Embryonic facial prominence (tissue), 1 donor: ENCODE measurements around the gene KLHL35.
"Not testable (repeated sequence)": the region's sequence is repeated elsewhere in the genome, so short reads cannot be mapped to it uniquely, and the experiment has no call there.

Experiments used
- DNase-seq: peaks from one replicate; pipeline ENCODE4 v3.0.0-alpha.2; 2016; ENCODE audit errors: extremely low spot score

Gene KLHL35

DNA sequence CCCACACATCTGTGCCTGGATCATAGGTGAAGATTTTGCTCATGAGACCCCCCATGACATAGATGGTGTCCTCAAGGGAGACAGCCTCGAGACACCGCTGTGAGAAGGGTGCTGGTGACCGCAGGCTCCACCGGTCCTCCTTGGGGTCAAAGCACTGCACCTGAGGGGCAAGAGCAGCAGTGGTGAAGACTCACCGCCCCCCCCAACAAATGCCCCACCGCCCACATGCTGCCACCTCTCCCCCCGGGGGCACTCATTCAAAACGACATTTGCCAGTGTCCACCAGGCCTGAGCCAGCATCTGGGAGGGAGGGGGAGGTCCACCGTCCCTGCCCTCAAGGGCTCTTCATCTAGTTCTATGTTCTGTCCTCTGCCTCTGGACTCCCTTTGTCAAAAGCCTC lies 9.3 kb downstream of the KLHL35 start:
- DNase-seq: no peak

DNA sequence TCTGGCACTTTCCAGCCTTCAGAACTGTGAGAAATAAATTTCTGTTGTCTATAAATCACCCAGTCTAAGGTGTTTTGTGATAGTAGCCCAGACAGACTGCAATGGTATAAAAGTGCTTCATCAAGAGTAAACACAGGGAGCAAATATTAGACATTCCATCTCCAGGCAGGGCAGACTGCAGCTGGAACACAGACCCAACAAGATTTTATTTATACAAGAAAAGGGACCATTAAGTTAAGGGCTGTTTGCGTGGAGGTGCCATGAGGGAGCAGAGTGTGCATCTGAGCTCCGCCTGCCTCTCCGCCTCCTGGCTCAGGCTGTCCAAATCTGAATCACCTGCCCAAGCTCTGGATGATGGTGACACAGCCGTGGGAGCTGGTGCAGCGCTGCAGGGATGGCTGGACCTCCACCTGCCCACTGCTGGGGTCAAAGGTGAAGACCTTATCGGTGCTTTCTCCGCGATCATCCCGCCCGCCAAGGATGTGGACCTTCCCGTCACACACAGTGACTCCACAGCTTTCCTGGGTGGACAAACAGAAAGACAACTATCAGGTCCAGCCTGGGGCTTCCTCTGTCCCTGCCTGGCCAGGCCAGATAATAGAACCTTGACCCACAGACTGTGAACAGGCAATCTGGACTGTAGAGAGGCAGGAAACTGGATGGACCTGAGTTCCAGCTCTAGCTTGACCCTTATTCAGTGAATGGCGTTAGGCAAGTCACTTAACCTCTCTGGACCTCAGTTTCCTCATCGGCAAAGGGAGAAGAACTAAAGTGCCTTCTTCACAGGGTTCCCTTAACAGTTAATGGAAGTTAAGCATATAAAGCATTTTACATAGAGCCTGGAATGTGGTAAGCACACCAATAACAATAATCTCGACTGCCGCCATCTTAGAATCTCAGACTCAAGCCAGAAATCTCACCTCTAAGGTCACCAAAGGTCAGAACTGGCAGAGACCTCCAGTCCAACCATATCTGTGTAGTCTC lies 10.5 kb downstream of the KLHL35 start:
- DNase-seq: no peak

DNA sequence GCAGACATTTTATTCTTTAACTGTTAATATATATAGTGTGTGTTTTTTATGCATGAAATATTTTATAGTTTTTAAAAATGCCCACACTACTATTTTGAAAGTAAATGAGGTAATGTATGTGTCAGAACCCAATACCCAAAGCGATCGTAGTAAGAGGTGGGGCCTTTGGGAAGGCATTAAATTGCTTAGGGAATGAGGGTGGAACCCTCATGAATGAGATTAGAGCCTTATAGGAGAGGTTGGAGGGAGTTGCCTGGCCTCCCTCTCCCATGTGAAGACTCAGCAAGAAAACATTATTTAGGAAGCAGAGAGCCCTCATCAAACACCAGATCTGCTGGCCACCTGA lies 11.1 kb downstream of the KLHL35 start:
- DNase-seq: no peak

DNA sequence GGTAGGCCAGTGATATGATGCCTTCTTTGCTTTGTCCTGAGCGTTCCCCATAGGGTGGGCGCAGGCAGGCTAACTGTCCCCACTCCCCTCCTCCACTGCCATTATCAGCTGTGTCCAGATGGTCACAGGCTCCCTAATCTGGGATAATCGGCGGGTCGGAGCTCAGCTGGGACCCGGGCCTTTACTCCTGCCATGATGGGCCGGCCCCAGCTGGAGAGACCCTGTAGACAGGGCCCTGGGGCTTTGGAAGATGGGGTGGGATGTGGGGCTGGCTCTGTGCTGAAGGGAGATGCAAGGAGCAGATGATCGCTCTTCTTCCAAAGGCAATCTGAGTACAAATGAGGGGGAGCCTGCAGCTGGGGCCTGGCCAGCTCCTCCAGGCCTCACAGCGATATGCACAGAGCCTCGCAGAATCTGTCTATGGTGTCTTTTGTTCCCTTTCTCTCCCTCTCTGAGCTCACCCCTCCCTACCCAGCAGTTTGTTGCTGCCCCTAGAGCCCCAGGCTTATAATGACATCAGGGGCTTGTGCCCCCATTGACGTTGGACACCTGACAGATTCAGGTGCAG lies 11.9 kb downstream of the KLHL35 start:
- no peak for DNase-seq

DNA sequence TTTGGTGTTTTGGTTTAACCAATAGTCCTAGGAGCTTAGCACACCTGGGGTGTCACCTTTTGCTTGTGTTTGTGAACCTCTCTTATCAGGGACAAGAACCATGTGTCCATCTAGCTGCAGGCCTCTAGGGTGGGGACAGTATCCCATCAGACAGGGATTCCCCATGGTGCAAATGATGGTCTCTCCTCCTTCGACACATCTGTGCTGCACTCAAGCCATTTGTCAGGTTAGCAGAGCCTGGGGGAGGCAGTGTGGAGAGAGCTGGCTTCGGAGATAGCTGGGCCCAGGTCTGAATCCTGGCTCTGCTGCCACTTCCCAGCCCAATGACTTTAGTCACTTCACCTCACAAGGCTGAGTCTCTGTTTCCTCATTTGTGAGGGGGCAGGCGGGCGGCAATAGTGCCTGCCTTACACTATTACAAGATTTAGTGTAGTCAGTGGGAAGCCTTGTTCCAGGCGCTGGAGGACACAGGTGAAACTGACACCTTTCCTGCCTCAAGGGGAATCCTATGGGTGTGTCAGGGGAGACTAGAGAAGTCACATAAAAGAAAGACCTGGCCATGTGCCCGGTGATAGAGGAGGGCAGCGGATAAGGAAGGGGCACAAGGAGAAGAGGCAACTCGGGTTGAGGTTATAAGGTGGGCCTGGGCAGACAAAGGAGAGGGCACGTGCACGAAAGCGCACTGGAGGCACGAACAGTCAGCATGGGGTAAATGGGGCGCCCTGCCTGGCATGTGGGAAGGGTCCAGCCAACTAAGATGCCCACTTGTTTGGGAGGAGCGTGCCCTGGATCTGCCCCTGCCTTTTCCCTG lies 12.6 kb downstream of the KLHL35 start:
- no peak for DNase-seq

DNA sequence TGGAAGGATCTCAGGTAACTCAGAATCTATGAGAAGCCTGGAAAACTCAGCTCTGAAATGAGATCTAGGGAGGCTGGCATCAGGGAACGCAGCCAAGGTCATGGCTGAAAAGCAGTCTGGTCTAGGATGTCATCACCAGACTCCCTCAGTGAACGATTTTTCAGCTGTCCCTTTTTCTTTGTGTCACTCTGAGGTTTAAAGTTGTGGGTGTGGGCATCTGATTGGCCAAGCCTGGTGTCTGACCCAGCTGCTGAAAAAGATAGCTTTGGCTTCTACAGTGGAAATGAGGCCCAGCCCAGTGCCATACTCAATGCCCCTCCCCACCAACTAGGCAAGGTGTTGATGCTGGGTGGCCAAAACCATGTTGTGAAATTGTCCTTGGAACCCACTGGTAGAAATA lies 19.1 kb downstream of the KLHL35 start:
- no peak for DNase-seq

DNA sequence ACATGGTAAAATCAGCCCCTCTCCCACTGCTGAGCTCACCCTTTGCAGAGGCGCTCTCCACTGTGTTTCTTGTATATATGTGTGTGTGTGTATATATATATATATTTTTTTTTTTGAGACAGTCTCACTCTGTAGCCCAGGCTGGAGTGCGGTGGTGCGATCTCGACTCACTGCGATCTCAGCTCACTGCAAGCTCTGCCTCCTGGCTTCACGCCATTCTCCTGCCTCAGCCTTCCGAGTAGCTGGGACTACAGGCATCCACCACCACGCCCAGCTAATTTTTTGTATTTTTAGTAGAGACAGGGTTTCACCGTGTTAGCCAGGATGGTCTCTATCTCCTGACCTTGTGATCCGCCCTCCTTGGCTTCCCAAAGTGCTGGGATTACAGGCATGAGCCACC lies 19.9 kb downstream of the KLHL35 start:
- not testable (repeated sequence) for DNase-seq

DNA sequence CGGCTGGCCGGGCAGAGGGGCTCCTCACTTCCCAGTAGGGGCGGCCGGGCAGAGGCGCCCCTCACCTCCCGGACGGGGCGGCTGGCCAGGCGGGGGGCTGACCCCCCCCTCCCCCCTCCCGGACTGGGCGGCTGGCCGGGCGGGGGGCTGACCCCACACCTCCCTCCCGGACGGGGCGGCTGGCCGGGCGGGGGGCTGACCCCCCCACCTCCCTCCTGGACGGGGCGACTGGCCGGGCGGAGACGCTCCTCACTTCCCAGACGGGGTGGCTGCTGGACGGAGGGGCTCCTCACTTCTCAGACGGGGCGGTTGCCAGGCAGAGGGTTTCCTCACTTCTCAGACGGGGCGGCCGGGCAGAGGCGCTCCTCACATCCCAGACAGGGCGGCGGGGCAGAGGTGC lies 23.0 kb downstream of the KLHL35 start:
- DNase-seq: not testable (repeated sequence)

DNA sequence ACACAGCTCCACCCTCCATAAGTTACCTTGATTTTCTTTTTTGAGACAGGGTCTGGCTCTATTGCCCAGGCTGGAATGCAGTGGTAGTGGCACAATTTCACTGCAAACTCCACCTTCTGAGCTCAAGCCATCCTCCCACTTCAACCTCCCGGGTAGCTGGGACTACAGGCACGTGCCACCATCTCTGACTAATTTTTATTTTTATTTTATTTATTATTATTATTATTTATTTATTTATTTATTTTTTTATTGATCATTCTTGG lies 24.1 kb downstream of the KLHL35 start:
- no peak for DNase-seq

DNA sequence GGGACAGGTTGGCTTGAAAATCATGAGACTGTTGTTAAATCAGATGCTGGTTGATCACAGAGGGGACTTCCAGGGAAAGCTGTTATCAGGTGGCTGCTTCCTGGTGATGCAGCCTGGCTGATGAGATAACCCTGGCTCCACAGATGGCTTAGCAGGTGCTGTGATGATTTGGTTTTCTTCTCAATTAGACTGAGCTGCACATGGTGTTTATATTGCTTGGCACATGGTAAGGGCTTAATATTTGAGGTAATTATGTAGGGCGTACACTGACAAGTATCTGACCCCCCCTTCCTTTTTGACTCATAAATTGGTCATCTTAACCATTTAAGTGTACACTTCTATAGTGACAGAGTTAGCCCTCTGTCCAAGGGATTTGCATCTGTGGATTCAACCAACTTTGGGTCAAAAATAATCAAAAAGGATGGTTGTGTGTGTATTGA lies 26.6 kb downstream of the KLHL35 start:
- no peak for DNase-seq

DNA sequence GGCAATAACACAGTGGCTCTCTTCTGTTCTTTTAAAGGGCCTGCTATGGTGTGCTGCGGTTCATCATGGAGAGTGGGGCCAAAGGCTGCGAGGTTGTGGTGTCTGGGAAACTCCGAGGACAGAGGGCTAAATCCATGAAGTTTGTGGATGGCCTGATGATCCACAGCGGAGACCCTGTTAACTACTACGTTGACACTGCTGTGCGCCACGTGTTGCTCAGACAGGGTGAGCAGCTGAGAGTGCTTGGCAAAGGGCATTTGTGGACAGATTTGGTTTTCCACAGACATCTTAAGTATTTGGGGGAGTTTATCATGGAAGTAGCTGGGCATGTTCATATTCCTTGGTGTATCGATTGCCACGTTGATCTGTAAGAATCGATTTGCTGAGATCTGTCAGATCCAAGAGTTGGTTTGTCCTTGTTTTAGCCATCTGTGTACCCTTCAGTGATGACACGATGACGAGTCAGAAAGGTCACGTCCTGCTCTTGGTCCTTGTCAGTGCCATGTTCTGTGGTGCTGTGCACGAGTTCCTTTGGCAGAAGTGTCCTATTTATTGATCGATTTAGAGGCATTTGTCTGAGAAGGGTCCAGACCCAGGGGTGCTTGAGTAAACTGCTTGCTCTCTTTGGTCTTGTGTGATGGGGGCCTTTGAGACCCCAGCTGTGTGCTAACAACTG lies 28.9 kb downstream of the KLHL35 start:
- DNase-seq: no peak

DNA sequence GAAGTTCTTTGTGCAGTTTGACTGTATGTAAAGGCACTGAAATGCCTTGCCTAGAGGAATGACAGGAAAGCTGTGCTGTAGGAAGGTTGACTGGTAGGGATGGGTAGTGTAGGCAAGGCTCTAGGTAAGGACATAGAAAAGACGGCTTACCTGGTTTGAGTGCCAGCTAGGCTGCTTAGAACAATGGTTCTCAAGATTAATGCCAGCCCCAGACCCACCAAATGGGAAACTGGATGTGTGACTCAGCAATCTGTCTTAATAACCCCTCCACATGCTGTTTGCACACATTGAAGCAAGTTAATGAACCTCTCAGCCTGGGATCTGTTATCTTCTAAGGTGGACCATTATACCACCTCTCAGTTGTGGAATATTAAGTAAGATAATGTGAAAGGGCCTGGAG lies 30.0 kb downstream of the KLHL35 start:
- DNase-seq: no peak

DNA sequence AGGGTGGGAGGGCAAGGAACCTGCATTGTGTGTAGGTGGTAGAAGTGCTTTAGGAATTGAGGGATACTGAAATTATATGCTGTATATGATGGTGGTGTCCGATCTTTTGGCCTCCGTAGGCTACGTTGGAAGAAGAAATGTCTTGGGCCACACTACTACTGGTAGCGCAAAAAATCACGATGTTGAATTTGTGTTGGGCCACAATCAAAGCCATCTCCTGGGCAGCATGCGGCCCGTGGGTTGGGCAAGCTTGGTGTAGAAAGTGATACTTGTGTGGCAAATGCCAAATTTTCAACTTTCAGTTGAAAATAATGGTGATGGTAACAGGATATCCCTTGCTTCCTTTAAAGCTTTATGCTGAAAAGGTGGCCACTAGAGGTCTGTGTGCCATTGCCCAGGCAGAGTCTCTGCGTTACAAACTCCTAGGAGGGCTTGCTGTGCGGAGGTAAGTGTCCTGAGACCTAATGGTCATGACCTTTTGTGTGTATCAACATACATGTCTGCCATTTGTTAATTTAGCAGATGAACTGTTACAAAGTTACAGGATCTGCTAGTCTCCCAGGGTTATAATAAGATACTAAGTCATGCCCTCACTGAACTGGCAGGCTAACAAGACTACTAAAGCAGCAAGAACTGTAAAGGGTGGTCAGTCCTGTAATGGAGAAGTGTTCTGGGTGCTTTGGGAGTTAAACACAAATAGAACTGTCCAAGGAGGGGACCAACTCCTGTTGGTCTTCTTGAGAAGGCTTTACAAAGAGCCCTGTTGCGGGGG lies 30.8 kb downstream of the KLHL35 start:
- DNase-seq: no peak

DNA sequence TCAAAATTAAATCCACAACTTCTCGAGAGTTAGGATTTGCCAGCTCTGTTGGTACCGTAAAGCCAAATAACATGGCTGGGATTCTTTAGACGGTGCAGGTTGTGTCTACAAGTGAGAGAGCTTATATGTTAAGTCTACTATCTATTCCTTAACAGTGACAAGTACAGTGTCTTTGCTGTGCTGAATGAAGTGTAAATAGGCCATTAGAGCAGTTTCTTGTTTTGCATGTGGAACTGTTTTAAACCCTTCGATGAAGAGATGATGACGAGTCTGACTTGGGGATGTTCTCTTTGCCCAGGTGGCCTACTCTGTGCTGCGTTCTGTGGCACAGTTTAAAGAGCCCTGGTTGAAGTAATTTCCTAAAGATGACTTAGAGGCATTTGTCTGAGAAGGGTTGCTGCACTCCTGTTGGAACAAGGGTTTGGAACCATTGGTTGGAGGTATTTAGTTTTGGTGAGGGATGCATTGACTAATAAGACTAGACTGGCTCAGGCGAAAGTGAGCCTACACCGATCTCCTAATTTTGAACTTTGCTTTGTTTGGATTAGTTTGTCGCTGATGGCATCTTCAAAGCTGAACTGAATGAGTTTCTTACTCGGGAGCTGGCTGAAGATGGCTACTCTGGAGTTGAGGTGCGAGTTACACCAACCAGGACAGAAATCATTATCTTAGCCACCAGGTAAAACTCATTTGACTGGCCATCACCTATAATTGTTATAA lies 32.7 kb downstream of the KLHL35 start:
- DNase-seq: no peak

DNA sequence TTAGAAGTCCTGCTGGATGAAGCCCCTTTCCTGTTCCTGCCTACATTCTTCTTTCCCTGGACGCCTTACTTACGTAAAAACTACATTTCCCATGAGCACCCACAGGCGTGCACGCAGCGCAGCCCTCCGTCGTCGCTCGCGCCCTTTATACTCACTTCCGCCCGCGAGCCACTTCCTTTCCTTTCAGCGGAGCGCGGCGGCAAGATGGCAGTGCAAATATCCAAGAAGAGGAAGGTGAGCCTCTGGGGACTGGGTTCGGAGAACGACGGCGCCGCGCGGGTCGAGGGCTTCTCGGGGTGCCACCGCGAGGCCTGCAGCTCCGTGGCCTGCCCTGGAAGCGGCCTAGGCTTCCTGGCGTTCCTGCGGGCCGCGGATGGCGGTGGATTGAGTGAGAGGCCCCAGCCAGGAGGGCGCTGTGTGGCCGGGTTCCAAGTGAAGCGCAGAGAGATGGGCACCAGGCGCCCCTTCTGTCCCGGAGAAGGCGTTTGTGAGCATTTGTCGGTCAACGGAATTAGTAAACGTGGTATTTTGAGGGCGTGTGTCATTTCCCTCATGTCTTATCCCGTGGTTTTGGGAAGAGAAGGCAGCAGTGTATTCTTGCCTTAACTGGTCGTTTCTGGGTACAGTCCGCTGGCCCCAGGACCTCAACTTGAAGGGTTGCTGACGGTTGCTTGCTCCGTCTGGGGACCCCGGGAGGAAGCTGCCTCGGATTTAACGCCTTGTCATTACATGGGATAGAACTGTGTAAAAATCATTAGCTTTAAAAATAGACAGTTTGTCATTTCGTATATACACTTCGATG lies 33.5 kb downstream of the KLHL35 start, which contains the start of gene RPS3:
RPS3 (plus strand) TSS at position 175 of the 802 bp plus-strand sequence; CDS start at position 205, 30 bp downstream.
- peak; percentile 91 for DNase-seq

DNA sequence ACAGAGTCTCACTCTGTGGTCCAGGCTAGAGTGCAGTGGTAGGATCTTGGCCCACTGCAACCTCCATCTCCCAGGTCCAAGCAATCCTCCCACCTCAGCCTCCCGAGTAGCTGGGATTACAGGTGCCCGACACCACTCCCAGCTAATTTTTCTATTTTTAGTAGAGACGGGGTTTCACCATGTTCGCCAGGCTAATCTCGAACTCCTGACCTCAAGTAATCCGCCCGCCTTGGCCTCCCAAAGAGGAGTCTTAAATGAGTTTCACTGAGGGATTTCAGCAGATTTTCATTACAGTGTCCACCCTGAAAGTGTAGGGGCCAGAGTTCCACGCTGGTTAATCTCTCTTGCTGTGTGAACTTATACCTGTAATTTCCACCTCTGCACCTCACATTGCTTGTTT lies 34.1 kb downstream of the KLHL35 start:
- no peak for DNase-seq

DNA sequence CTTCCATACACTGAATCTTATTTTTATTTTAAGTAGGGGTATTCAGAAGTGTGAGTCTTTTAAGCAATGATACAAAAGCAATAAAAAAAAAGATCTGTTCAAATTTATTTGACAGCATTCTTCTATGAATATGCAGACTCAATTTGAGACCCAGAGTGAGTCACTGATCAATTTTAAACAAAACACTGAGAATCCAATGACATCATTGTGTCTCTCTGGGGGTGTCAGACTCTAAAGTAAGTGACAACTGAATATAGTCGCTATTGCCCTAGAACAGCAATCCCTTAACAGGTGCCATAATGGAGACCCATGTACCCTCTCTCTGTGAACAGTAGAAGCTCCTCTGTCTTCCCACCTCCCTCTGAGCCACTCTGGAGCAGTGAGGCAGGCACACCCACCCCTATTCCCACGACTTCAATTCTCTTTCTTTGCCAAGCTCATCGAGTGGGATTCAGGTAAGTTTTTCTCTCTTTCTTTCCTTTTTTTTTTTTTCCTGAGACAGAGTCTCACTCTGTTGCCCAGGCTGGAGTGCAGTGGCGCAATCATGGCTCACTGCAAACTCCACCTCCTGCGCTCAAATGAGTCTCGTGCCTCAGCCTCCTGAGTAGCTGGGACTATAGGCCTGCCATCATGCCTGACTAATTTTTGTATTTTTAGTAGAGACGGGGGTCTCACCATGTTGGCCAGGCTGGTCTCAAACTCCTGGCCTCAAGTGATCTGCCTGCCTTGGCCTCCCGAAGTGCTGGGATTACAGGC lies 38.7 kb downstream of the KLHL35 start:
- DNase-seq: no peak

DNA sequence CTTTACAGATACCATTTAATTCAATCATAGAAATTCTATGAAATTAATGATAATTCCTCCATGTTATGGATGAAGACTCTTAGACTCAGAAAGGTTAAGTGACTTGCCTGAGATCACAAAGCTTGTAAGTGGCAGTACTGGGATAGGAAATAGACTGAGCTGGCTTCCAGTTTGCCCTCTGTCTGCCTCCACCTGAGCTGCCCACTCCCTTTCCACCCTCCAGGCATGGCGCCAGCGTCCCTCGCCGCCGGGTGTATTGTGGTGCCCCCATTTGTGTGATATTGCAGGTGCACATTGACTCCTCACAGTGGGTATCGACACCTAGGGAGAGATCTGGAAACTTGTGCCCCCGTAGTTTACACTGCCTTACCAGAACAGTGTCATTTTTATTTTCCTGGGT lies 43.1 kb downstream of the KLHL35 start:
- DNase-seq: no peak

DNA sequence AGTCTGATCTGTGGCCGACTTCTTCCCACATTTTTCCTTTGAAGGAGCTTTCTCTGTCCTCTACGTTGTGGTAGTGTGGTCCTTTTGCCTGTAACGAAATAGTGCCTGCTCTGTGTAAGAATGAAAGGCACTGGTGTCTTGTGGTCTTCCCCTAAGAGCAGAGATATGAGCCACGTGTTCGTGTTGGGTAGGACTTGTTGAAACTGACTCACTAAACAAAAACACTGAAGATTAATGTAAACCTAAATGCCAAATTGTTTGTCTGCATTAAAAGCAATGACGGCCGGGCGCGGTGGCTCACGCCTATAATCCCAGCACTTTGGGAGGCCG lies 43.8 kb downstream of the KLHL35 start:
- DNase-seq: no peak
